Measurements from ENCODE around the gene KCNK5.

Gene KCNK5

DNA sequence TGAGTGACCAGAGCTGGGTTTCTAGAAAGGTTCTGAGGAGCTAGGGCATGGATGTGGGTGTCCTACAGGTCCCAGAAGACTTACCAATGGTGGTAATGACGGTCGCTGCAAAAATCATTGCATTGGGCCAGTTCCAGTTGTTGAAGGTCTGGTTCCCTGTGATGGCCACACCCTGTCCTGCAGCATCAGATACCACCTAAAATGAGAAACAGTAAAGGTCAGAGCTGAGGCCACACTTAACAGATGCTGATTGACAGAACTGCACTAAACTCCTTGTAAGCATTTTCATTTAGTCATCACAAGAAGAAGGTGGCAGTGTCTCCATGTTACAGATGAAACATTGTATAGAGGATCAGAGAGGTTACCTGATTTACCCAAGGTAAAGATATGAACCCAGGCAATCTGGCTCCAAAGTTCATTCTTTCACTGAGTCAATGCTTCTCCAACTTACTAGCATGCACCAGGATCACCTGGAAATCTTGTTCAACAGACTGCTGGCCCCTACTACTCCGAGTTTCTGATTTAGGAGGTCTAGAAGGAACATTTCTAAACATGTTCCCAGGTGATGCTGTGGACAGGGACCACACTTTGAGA is 33.4 kb downstream of the KCNK5 start:
- no peaks in the 10 kb centered on the region for H3K36me3 ChIP-seq (ENCODE audit: control insufficient read depth, insufficient read depth, low read length)
- H3K27ac ChIP-seq = no peak overlapping the region
- no peaks in the 10 kb centered on the region for H3K27me3 ChIP-seq (ENCODE audit: control insufficient read depth, insufficient read depth, low read length)
- no peaks in the 10 kb centered on the region for H3K4me1 ChIP-seq
- H3K9me3 ChIP-seq (ENCODE audit: control insufficient read depth, low read length) = no peaks in the 10 kb centered on the region
- no peak overlapping the region for H3K9ac ChIP-seq
- no peak overlapping the region for H3K4me2 ChIP-seq (ENCODE audit: low read length)
- no peaks in the 10 kb centered on the region for H3K79me2 ChIP-seq
- H2AFZ ChIP-seq = no peak overlapping the region
- no peak overlapping the region for H3K4me3 ChIP-seq (ENCODE audit: low read depth, low read length)
- TF ChIP-seq, protein P1, sequence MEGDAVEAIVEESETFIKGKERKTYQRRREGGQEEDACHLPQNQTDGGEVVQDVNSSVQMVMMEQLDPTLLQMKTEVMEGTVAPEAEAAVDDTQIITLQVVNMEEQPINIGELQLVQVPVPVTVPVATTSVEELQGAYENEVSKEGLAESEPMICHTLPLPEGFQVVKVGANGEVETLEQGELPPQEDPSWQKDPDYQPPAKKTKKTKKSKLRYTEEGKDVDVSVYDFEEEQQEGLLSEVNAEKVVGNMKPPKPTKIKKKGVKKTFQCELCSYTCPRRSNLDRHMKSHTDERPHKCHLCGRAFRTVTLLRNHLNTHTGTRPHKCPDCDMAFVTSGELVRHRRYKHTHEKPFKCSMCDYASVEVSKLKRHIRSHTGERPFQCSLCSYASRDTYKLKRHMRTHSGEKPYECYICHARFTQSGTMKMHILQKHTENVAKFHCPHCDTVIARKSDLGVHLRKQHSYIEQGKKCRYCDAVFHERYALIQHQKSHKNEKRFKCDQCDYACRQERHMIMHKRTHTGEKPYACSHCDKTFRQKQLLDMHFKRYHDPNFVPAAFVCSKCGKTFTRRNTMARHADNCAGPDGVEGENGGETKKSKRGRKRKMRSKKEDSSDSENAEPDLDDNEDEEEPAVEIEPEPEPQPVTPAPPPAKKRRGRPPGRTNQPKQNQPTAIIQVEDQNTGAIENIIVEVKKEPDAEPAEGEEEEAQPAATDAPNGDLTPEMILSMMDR (IDR thresholded peaks at IDR 0.05) = no peak

DNA sequence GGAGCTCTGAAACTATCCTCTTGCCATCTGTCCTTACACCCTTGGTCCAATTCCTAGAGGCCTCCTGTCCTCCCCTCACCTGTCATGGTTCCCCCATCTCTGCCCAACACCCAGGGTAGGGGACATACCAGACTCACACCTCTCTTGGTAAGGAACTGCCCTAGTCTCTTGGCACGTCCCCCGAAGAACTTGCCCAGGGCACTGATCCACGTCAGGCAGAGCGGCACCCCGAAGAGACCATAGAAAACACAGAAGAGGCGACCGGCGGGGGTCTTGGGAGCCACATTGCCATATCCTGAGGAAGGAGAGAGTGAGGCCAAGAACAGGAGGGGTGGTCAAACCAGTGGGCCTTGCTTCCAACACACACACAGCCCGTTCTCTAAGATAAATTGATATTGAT is 34.8 kb downstream of the KCNK5 start:
- Histone ChIP-seq H3K36me3 (ENCODE audit: control insufficient read depth, insufficient read depth, low read length) (no peaks in the 10 kb centered on the region), H3K4me1 (peaks cover 2% of the 10 kb centered on the region), H3K79me2 (no peaks in the 10 kb centered on the region), H2AFZ (no peak overlapping the region), H3K9me3 (ENCODE audit: control insufficient read depth, low read length) (no peaks in the 10 kb centered on the region), H3K27me3 (ENCODE audit: control insufficient read depth, insufficient read depth, low read length) (no peaks in the 10 kb centered on the region), H3K27ac (no peak overlapping the region), H3K4me2 (ENCODE audit: low read length) (no peak overlapping the region), H3K4me3 (ENCODE audit: low read depth, low read length) (no peak overlapping the region), H3K9ac (no peak overlapping the region)
- TF ChIP-seq, protein P1 (IDR thresholded peaks at IDR 0.05) = no peak

DNA sequence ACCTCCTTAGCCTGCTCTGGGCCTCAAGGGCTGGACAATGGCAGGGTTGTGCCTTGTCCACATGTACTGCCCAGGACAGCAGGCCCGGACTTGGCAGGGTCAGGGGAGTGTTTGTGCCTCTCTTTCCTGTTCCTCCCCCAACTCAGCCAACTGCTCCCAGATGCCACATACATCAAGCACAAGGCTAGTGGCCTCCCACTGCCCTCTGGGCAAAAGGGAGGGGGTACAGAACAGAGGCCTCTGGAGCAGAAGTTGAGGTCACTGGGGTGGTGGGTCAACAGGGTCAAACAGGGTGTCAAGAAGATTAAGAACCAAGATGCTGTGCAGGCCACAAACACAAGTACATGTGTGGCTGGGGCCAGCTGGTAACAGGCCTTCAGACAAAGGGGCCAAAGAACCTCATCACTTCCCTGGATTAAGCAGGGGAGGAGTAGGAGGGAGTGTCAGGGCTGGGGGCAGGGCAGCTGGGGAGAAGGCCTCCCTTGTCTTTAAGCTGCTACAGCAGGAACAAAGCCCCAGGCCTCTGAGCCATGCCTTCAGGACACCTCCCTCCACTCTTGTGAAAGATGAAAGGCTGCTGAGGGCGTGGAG is 36.0 kb downstream of the KCNK5 start:
- no peak overlapping the region for H3K9ac ChIP-seq
- H2AFZ ChIP-seq = no peak overlapping the region
- H3K36me3 ChIP-seq (ENCODE audit: control insufficient read depth, insufficient read depth, low read length) = no peaks in the 10 kb centered on the region
- TF ChIP-seq, protein P1 (IDR thresholded peaks at IDR 0.05) = no peak
- no peak overlapping the region for H3K4me3 ChIP-seq (ENCODE audit: low read depth, low read length)
- no peaks in the 10 kb centered on the region for H3K9me3 ChIP-seq (ENCODE audit: control insufficient read depth, low read length)
- H3K4me2 ChIP-seq (ENCODE audit: low read length) = no peak overlapping the region
- H3K27me3 ChIP-seq (ENCODE audit: control insufficient read depth, insufficient read depth, low read length) = no peaks in the 10 kb centered on the region
- peaks cover 2% of the 10 kb centered on the region for H3K4me1 ChIP-seq
- H3K79me2 ChIP-seq = no peaks in the 10 kb centered on the region
- no peak overlapping the region for H3K27ac ChIP-seq

DNA sequence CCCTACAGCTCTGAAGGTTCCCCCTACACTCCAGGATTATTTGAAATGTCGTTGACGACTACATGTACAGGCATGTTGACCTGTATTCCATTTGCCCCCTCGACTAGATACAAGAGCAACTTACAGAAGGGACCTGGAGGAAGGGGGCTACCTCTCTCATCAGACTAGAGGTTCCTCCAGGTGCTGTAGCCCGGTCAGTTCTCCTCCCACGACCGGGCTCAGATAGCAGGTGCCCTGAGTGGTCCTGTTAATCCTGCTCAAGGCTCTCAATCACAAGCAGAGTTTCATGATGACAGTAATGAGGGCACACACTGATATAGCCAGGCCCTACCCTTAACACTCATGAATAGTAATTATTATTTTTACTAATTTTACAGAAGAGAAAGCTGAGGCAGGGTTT is 36.5 kb downstream of the KCNK5 start:
- H3K4me3 ChIP-seq (ENCODE audit: low read depth, low read length) = no peak overlapping the region
- H3K9ac ChIP-seq = no peak overlapping the region
- H3K27me3 ChIP-seq (ENCODE audit: control insufficient read depth, insufficient read depth, low read length) = no peaks in the 10 kb centered on the region
- H2AFZ ChIP-seq = no peak overlapping the region
- TF ChIP-seq, protein P1 (IDR thresholded peaks at IDR 0.05) = no peak
- no peaks in the 10 kb centered on the region for H3K79me2 ChIP-seq
- no peak overlapping the region for H3K4me2 ChIP-seq (ENCODE audit: low read length)
- no peaks in the 10 kb centered on the region for H3K9me3 ChIP-seq (ENCODE audit: control insufficient read depth, low read length)
- H3K27ac ChIP-seq = no peak overlapping the region
- no peaks in the 10 kb centered on the region for H3K36me3 ChIP-seq (ENCODE audit: control insufficient read depth, insufficient read depth, low read length)
- H3K4me1 ChIP-seq = peaks cover 2% of the 10 kb centered on the region

Data from parathyroid adenoma (tissue), 2 donors.